HG03175 (cell line): ENCODE results near the gene RAET1E.
"Not testable (repeated sequence)": the region's sequence is repeated elsewhere in the genome, so short reads cannot be mapped to it uniquely, and the experiment has no call there.

ENCODE experiments used
- ATAC-seq: cut with Tn5 transposase; IDR thresholded peaks from one replicate; pipeline ENCODE4 v1.9.1; 2021; ENCODE audit warnings: mild to moderate bottlenecking, moderate library complexity; ENCODE audit not compliant: unreplicated experiment

RAET1E gene

DNA sequence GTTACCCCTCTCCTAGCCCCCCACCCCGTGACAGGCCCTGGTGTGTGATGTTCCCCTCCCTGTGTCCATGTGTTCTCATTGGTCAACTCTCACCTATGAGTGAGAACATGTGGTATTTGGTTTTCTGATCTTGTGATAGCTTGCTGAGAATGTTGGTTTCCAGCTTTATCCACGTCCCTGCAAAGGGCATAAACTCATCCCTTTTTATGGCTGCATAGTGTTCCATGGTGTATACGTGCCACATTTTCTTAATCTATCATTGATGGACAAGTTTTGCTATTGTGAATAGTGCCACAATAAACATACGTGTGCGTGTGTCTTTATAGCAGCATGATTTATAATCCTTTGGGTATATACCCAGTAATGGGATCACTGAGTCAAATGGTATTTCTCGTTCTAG is 6.0 kb downstream of the RAET1E start:
- ATAC-seq, result not testable (repeated sequence)

DNA sequence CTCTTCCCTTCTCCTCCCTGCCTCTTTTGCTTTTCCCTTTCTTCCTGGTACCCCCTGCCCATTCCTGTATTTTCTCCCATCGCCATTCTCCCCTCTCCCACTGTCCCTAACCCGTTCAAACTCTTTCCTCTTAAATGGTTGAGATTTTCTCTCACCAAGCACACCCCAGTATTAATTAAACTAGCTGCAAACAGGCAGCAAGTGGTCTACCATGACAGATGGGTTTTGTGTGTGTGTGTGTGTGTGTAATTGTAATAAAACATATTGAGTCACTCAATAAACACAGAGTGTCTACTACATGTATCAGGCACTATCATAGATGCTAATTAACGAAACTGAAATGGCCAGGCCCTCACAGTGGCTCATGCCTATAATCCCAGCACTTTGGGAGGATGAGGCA is 6.7 kb downstream of the RAET1E start:
- ATAC-seq, result no peak

DNA sequence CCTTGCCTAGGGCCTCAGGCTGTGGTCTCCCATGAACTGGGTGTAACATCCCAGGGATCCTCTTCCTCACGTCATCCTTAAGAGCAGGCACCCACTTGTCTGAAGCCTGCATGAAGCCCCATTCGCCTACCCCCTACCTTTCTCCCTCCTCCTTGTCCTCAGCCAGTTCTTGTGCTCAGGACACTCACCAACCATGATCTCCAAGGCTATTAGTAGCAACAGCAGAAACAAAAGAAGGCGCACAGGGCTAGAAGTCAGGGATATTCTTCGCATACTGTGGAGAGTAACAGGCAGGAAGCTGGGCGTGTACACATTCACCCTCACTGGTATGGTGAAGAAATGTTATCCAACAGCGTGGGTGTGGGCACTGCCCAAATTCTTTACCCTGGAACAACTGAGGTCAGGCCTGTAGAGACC is 7.3 kb downstream of the RAET1E start:
- no peak for ATAC-seq

- ATAC-seq, result no peak
These were observed 8.6 kb downstream of the RAET1E start for GRCh38 chr6:149889326-149889725.

DNA sequence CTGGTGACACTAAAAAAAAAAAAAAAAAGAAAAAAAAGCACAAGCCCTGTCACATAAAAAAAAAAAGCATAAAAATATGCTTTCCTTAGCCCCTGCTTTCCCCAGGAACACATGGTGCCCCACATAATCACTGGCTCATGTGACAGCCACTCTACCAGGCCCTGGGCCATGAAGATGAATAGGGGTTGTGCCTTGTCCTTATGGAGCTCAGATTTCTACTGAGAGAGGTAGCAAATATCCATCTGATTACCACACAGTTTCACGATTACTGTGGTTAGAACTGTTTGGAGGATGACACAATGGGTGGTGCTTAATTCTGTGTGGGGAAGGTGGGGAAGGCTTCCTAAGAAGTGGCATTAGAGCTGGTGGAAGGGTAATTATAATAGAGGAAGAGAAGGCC is 9.3 kb downstream of the RAET1E start:
- ATAC-seq, result no peak

DNA sequence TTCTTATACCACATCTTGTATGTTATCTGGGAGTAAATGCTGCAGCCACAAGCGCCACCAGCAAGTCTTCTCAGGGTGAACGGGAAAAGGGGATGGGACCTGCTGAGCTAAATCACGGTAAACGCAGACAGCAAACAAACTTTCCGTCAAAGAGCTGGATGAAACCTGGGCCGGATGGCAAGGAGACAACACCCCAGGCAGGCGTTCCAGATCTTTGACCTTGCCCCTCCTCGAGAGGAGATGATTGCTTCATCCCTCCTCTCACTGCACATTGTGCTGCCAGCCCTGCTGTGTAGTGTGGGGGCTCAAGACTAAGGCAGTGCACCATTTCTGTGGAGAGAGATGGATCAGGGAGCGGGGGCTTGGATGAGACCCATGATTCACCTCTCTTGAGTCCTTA is 9.8 kb downstream of the RAET1E start:
- no peak for ATAC-seq

GRCh38 chr6:149887343-149887742 is 10.6 kb downstream of the RAET1E start:
- no peak for ATAC-seq

GRCh38 chr6:149885888-149886287 is 12.0 kb downstream of the RAET1E start:
- no peak for ATAC-seq

GRCh38 chr6:149884617-149885016 is 13.3 kb downstream of the RAET1E start:
- no peak for ATAC-seq

DNA sequence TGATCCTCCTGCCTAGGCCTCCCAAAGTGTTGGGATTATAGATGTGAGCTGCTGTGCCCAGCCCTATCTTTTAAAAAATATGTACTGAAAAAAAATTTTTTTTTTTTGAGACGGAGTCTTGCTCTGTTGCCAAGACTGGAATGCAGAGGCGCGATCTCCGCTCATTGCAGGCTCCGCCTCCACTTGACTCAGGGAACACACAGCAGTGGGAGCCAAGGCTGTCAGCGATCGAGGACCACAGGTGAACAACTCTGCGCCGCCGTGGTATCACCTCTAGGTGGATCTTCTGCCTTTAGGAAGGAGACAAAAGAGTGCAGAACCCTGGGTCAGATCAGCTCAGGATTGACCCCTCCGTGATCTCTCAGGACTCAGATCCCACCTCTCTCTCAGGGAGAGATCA is 13.7 kb downstream of the RAET1E start:
- no peak for ATAC-seq

DNA sequence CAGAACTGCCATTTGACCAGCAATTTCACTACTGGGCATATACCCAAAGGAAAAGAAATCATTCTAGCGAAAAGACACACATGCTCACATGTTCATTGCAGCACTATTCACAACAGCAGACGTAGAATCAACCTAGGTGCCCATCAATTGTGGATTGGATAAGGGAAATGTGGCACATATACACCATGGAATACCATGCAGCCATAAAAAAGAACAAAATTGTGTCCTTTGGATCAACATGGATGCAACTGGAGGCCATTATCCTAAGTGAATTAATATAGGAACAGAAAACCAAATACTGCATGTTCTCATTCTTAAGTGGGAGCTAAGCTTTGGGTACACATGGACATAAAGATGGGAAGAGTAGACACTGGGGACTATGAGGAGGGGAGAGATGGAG is 16.1 kb downstream of the RAET1E start:
- ATAC-seq, result no peak

GRCh38 chr6:149881066-149881766 is 16.7 kb downstream of the RAET1E start:
- no peak for ATAC-seq

- no peak for ATAC-seq
These were observed 20.3 kb downstream of the RAET1E start for GRCh38 chr6:149877659-149878058.

DNA sequence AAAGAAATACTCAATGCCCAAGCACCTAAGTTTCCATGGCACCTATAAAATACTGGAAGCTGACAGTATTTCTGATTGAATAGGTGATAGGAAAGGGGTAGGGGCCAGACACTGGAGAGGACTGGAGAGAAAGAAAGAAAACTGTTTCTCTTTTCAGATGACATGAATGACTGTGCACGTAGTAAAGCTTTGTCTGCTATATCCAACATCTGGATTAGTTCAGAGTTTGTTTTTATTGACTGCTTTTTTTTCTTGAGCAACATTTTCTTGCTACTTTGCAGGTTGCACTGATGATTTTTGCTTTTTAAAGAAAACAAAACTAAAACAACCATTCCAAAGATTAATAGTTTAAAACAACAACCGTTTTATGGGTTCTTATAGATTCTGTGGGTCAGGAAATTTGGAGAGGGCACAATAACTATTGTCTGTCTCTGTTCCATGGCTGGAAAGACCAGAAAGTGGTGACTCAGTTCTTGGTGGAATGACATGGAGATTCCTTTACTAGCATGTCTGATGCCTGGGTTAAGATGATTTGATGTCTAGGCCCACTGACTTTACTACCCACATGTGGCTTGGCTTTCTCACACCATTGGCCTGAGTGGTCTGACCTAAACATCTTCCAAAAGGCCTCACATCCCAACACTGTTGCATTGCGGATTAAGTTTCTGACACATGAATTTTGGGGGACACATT is 21.5 kb downstream of the RAET1E start:
- ATAC-seq, result no peak

DNA sequence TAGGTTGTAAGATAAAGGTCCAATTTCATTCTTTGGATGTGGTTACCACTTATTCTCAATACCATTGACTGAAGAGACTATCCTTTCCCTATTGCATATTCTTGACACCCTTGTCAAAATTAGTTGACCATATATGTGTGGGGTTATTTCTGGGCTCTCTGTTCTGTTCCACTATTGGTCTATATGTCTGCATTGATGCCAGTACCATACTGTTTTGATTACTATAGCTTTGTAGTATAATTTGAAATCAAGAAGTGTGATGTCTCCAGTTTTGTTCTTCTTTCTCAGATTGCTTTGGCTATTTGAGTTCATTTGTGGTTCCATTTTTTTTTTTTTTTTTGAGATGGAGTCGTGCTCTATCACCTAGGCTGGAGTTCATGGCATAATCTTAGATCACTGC is 25.7 kb downstream of the RAET1E start:
- no peak for ATAC-seq

GRCh38 chr6:149871182-149871581 is 26.7 kb downstream of the RAET1E start:
- no peak for ATAC-seq

- ATAC-seq, result no peak
These were observed 28.5 kb downstream of the RAET1E start for GRCh38 chr6:149869275-149869892.

- ATAC-seq, result no peak
These were observed 29.9 kb downstream of the RAET1E start for GRCh38 chr6:149867876-149868640.

- ATAC-seq, result peak; percentile 32
These were observed 33.1 kb downstream of the RAET1E start for GRCh38 chr6:149864578-149865535.
